HepG2 (cell line): ENCODE data around the gene GDE1. TPM values are rescaled to one million over a fixed set of nuclear protein-coding genes. Genes with fewer than 3 reads are reported as not detected.

ENCODE experiments used
- ARID5B ChIP-seq: IDR thresholded peaks from 2 replicates; pipeline ENCODE4 v1.4.0; 2020; ENCODE audit warnings: mild to moderate bottlenecking, missing genetic modification reagents
- GATA4 ChIP-seq: sonication (generic); IDR thresholded peaks from 2 replicates; pipeline ENCODE4 v1.6.1; 2016; ENCODE audit warnings: antibody characterized with exemption, low read depth, borderline replicate concordance
- ISL2 ChIP-seq: sonication (generic); formaldehyde crosslinking; IDR thresholded peaks from 2 replicates; pipeline ENCODE4 v1.5.0; 2020; ENCODE audit warnings: missing genetic modification reagents
- KDM1A ChIP-seq: IDR thresholded peaks from 2 replicates; pipeline ENCODE4 v1.6.1; 2016; ENCODE audit warnings: missing compliant biosample characterization
- KLF13 ChIP-seq: sonication (generic); formaldehyde crosslinking; IDR thresholded peaks from 2 replicates; pipeline ENCODE4 v1.4.0; 2020; ENCODE audit warnings: mild to moderate bottlenecking, missing genetic modification reagents
- KLF16 ChIP-seq, 2 experiments: sonication (generic) in 1 of 2; formaldehyde crosslinking in 1 of 2; IDR thresholded peaks; 2 replicates each; pipeline versions ENCODE4 v1.6.1 to v1.8.0; 2016 to 2023; ENCODE audit warnings: missing genetic modification reagents in 2 of 2, missing compliant biosample characterization in 1 of 2
- MEF2D ChIP-seq: sonication (generic); formaldehyde crosslinking; IDR thresholded peaks from 2 replicates; pipeline ENCODE4 v1.5.1; 2020; ENCODE audit warnings: mild to moderate bottlenecking, missing genetic modification reagents
- NAIF1 ChIP-seq: sonication (generic); formaldehyde crosslinking; IDR thresholded peaks from 2 replicates; pipeline ENCODE4 v1.5.0; 2020; ENCODE audit warnings: mild to moderate bottlenecking, missing genetic modification reagents, borderline replicate concordance
- NCOA2 ChIP-seq: sonication (generic); formaldehyde crosslinking; IDR thresholded peaks from 2 replicates; pipeline ENCODE4 v1.8.0; 2022; ENCODE audit warnings: inconsistent platforms
- POGZ ChIP-seq: sonication (generic); formaldehyde crosslinking; IDR thresholded peaks from 2 replicates; pipeline ENCODE4 v1.4.0; 2020; ENCODE audit warnings: mild to moderate bottlenecking, missing genetic modification reagents
- SMAD1 ChIP-seq: sonication (generic); formaldehyde crosslinking; IDR thresholded peaks from 2 replicates; pipeline ENCODE4 v1.4.0; 2020; ENCODE audit warnings: missing genetic modification reagents, low read depth, mild to moderate bottlenecking, borderline replicate concordance
- SOX13 ChIP-seq, 3 experiments: fragments of 450-650 bp in 1 of 3; sonication (generic) in 1 of 3; formaldehyde crosslinking in 1 of 3; IDR thresholded peaks in 2 of 3; conservative IDR thresholded peaks in 1 of 3; 2 replicates each; pipeline versions ENCODE4 v1.5.0 to v1.6.1; 2016 to 2020; ENCODE audit warnings: antibody characterized with exemption in 1 of 3, mild to moderate bottlenecking in 1 of 3, missing compliant biosample characterization in 1 of 3, missing genetic modification reagents in 1 of 3, moderate library complexity in 1 of 3
- SRSF9 ChIP-seq: fragments of 200-400 bp; formaldehyde crosslinking; IDR thresholded peaks from 2 replicates; pipeline ENCODE4 v1.6.1; 2018; ENCODE audit warnings: borderline replicate concordance, mild to moderate bottlenecking, low read depth, low read length; ENCODE audit not compliant: insufficient read depth, poor library complexity, severe bottlenecking
- TAF1 ChIP-seq: sonication (generic); formaldehyde crosslinking; IDR thresholded peaks from 2 replicates; pipeline ENCODE4 v1.4.0; 2020; ENCODE audit warnings: missing genetic modification reagents
- TBX3 ChIP-seq: fragments of 450-650 bp; IDR thresholded peaks from 2 replicates; pipeline ENCODE4 v1.6.1; 2017; ENCODE audit warnings: antibody characterized with exemption, mild to moderate bottlenecking, inconsistent platforms, borderline replicate concordance
- ZMYM2 ChIP-seq: sonication (generic); formaldehyde crosslinking; IDR thresholded peaks from 2 replicates; pipeline ENCODE4 v1.8.0; 2022; ENCODE audit warnings: mild to moderate bottlenecking, missing genetic modification reagents
- ZMYM4 ChIP-seq: sonication (generic); formaldehyde crosslinking; IDR thresholded peaks from 2 replicates; pipeline ENCODE4 v1.8.1; 2023; ENCODE audit warnings: mild to moderate bottlenecking, missing genetic modification reagents
- ZNF609 ChIP-seq: sonication (generic); formaldehyde crosslinking; IDR thresholded peaks from 2 replicates; pipeline ENCODE4 v1.4.0; 2020; ENCODE audit warnings: mild to moderate bottlenecking, missing genetic modification reagents, borderline replicate concordance
- ZNF629 ChIP-seq: sonication (generic); formaldehyde crosslinking; conservative IDR thresholded peaks from 2 replicates; pipeline ENCODE4 v1.5.0; 2020; ENCODE audit warnings: missing genetic modification reagents
- ZNF761 ChIP-seq: sonication (generic); formaldehyde crosslinking; conservative IDR thresholded peaks from 2 replicates; pipeline ENCODE4 v1.4.0; 2020; ENCODE audit warnings: mild to moderate bottlenecking, missing genetic modification reagents
- polyA plus RNA-seq, 8 experiments: library from polyadenylated mRNA; depleted of rRNA in 3 of 8; stranded (reverse) in 7 of 8; unstranded in 1 of 8; fragments of >200 nt; fragmentation: Illumina TruSeq in 4 of 8; extraction: Trizol in 4 of 8; gene quantifications; 2 replicates each; pipeline versions ENCODE4 v1.2.1 to v1.2.3, GENCODE V29; 2011 to 2016; ENCODE audit warnings: low read depth in 4 of 8, missing spikeins in 1 of 8, mixed read lengths in 1 of 8; ENCODE audit not compliant: insufficient read depth in 1 of 8
- total RNA-seq, 5 experiments: library from RNA; depleted of rRNA; stranded (reverse); fragments of >200 nt; fragmentation: Illumina TruSeq; extraction: Trizol; gene quantifications; 2 replicates each; pipeline ENCODE4 v1.2.3, GENCODE V29; 2016; ENCODE audit warnings: low read depth in 1 of 5

The GDE1 gene
- total and polyA plus RNA-seq, 2 of the 13 experiments (the other 11 are each of a cell fraction or from before 2014, with no cell fraction given): 35.9 to 59.0 TPM

- TF ChIP-seq ARID5B (CRISPR knock-in tag) (peak; percentile 72), SRSF9 (no peak), ISL2 (CRISPR knock-in tag) (peak; percentile 67), ZMYM2 (CRISPR knock-in tag) (no peak), ZNF609 (CRISPR knock-in tag) (peak; percentile 61; the same call in 1 of the 2 replicates), SMAD1 (CRISPR knock-in tag) (no peak), POGZ (CRISPR knock-in tag) (no peak), MEF2D (CRISPR knock-in tag) (no peak), KLF16 (CRISPR knock-in tag; IDR thresholded peaks at IDR 0.05) (no peak), ZMYM4 (CRISPR knock-in tag) (no peak), KLF13 (no peak), SOX13 (IDR thresholded peaks at IDR 0.05) (peak; percentile 56; the same call in 1 of the 2 replicates), SOX13 (CRISPR knock-in tag; conservative IDR thresholded peaks at IDR 0.05 in 1 of 2, IDR thresholded peaks at IDR 0.05 in 1 of 2) (peak in 1 of 2 experiments; percentile 55; a peak in 2 of 4 replicates), ZNF629 (CRISPR knock-in tag) (peak; percentile 72), ZNF761 (CRISPR knock-in tag) (no peak), NCOA2 (CRISPR knock-in tag) (peak; percentile 82), NAIF1 (CRISPR knock-in tag) (no peak), TAF1 (no peak), KDM1A (CRISPR knock-in tag) (peak; percentile 74; the same call in 1 of the 2 replicates), TBX3 (no peak), GATA4 (no peak)
Observed at GRCh38 chr16:19479302-19479721, 42.6 kb downstream of the GDE1 start (continued).
